Bronchial epithelial cell (primary cell): ENCODE data around the gene TULP4. TPM values are rescaled to one million over a fixed set of nuclear protein-coding genes. Genes with fewer than 3 reads are reported as not detected.
A peak's percentile ranks its signal among the peaks of the same experiment; 100 is the strongest.
"Not testable (repeated sequence)": the region's sequence is repeated elsewhere in the genome, so short reads cannot be mapped to it uniquely, and the experiment has no call there.

Experiments used
- DNase-seq: peaks from one replicate; pipeline ENCODE4 v3.0.0-alpha.2; 2010; ENCODE audit warnings: low read depth
- FAIRE-seq: peaks from 2 replicates; lab custom pipeline; 2011; peaks lifted over from hg19 to GRCh38; lab: Jason Lieb, UNC
- H3K27me3 ChIP-seq: 2 replicates; pipeline ENCODE4 v1.5.1; 2011; ENCODE audit warnings: low read length; ENCODE audit not compliant: control insufficient read depth, insufficient read depth
- H3K36me3 ChIP-seq: 2 replicates; pipeline ENCODE4 v1.5.1; 2011; ENCODE audit warnings: low read length; ENCODE audit not compliant: control insufficient read depth, insufficient read depth
- H3K4me3 ChIP-seq: 2 replicates; pipeline ENCODE4 v1.5.1; 2011; ENCODE audit warnings: mild to moderate bottlenecking, low read depth, low read length, control low read depth
- CTCF ChIP-seq: IDR thresholded peaks from 2 replicates; pipeline ENCODE4 v1.5.1; 2011; ENCODE audit warnings: mild to moderate bottlenecking, moderate library complexity, low read length, control low read depth, inconsistent platforms; ENCODE audit not compliant: insufficient read depth, severe bottlenecking
- total RNA-seq: library from RNA; depleted of rRNA; stranded (reverse); fragments of >200 nt; gene quantifications from 2 replicates; pipeline ENCODE4 v1.2.1, GENCODE V29; 2014

Gene TULP4
- total RNA-seq, 1 donor from 2014 or later, result 127 TPM

DNA sequence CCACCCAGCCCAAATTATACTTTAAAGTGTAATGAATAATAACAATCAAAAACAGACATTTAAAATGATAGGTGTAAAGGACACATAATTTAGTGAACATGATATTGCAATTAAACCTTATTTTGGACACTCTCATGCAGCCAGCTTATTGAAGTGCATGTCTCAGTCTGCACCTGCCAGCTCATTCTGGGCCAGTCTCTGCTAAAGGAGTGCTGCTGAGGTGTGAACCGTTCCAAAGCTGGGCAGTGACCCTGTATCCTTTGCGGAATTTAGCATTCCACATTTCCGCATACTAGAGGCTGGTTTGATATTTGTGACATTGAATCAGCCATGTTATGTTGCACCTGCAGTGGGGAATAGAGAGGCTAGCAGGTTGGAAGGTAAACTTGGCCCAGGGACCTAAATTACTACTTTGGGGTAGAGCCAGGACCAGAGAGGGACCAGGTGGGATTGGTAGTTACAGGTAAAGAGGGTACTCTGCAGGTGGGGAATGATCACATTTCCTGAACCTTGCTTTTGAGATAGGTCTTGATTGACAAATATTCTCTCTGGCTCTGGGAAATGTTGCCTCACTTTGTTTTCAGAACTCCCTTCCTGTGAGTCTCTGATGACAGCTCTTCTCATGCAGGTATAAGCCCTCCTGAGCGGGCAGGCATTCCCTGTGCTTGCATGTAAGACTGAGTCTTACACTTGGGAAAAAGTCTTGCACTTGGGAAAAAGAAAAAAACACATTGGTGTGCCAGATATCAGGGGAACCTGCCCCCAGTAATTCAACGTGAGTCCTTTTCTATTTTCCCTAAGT, 26.2 kb downstream of the TULP4 start:
- FAIRE-seq (no peak), DNase-seq (no peak)
- no peaks in the 10 kb centered on the region for H3K27me3 ChIP-seq
- no peaks in the 10 kb centered on the region for H3K36me3 ChIP-seq
- H3K4me3 ChIP-seq, result no peak overlapping the region
- no peak for TF ChIP-seq CTCF

- peak; percentile 40 for DNase-seq
- H3K36me3 ChIP-seq, FAIRE-seq, H3K27me3 ChIP-seq, H3K4me3 ChIP-seq: not testable (repeated sequence)
These were observed 26.9 kb downstream of the TULP4 start for GRCh38 chr6:158339197-158339596.

- Histone ChIP-seq H3K36me3 (no peaks in the 10 kb centered on the region), H3K27me3 (no peaks in the 10 kb centered on the region), H3K4me3 (no peak overlapping the region)
- FAIRE-seq, result no peak
- no peak for DNase-seq
- TF ChIP-seq CTCF, result no peak
These were observed 28.0 kb downstream of the TULP4 start for GRCh38 chr6:158340252-158340651.

GRCh38 chr6:158344534-158344933, 32.3 kb downstream of the TULP4 start:
- Histone ChIP-seq H3K4me3 (no peak overlapping the region), H3K36me3 (no peaks in the 10 kb centered on the region), H3K27me3 (no peaks in the 10 kb centered on the region)
- TF ChIP-seq CTCF, result no peak
- no peak for DNase-seq
- FAIRE-seq, result no peak

GRCh38 chr6:158345444-158345843, 33.2 kb downstream of the TULP4 start:
- not testable (repeated sequence) for DNase-seq, H3K27me3 ChIP-seq, H3K4me3 ChIP-seq, FAIRE-seq, H3K36me3 ChIP-seq

GRCh38 chr6:158347335-158347734, 35.1 kb downstream of the TULP4 start:
- Histone ChIP-seq H3K4me3 (no peak overlapping the region), H3K27me3 (no peaks in the 10 kb centered on the region), H3K36me3 (no peaks in the 10 kb centered on the region)
- no peak for TF ChIP-seq CTCF
- DNase-seq (no peak), FAIRE-seq (no peak)

DNA sequence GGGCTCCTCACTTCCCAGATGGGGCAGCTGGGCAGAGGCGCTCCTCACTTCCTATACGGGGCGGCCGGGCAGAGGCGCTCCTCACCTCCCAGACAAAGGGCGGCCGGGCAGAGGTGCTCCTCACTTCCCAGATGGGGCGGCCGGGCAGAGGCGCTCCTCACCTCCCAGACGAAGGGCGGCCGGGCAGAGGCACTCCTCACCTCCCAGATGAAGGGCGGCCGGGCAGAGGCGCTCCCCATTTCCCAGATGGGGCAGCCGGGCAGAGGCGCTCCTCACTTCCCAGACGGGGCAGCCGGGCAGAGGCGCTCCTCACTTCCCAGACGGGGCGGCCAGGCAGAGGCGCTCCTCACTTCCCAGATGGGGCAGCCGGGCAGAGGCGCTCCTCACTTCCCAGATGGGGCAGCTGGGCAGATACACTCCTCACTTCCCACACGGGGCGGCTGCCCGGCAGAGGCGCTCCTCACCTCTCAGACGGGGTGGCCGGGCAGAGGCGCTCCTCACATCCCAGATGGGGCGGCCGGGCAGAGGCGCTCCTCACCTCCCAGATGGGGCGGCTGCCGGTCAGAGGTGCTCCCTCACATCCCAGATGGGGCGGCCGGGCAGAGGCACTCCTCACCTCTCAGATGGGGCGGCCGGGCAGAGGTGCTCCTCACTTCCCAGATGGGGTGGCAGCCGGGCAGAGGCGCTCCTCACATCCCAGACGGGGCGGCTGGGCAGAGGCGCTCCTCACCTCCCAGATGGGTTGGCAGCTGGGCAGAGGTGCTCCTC, 36.7 kb downstream of the TULP4 start:
- not testable (repeated sequence) for H3K36me3 ChIP-seq, H3K4me3 ChIP-seq, DNase-seq, FAIRE-seq, H3K27me3 ChIP-seq

GRCh38 chr6:158349505-158350275, 37.4 kb downstream of the TULP4 start:
- not testable (repeated sequence) for FAIRE-seq, H3K27me3 ChIP-seq, DNase-seq

GRCh38 chr6:158350731-158351130, 38.5 kb downstream of the TULP4 start:
- not testable (repeated sequence) for DNase-seq, FAIRE-seq, H3K36me3 ChIP-seq, H3K4me3 ChIP-seq, H3K27me3 ChIP-seq

More at GRCh38 chr6:158349505-158350275, 37.4 kb downstream of the TULP4 start:
- not testable (repeated sequence) for H3K36me3 ChIP-seq, H3K4me3 ChIP-seq
